HG03354 (cell line): ENCODE measurements around the gene CTNNBL1.
A peak's percentile ranks its signal among the peaks of the same experiment; 100 is the strongest.
"Not testable (repeated sequence)": the region's sequence is repeated elsewhere in the genome, so short reads cannot be mapped to it uniquely, and the experiment has no call there.

Source experiments
- ATAC-seq: cut with Tn5 transposase; IDR thresholded peaks from one replicate; pipeline ENCODE4 v1.9.1; 2021; ENCODE audit warnings: mild to moderate bottlenecking; ENCODE audit not compliant: unreplicated experiment, poor library complexity, severe bottlenecking

Gene CTNNBL1

DNA sequence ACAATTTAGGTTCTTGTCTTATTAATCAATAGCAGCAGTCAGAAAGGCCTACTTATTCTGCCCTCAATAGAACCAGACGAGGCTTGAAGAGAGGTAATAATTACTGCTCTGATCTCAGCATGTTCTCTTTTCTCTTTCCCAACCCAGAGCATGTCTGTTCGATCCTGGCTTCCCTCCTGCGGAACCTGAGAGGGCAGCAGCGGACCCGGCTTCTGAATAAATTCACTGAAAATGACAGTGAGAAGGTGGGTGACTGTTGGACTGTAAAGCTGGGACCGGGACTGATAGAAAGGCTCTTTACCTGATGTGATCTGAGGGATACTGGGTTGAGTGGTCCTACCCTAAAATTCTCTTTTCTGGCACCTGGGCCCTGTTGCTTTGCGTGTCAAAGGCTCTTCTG lies 146.1 kb downstream of the CTNNBL1 start:
- no peak for ATAC-seq

GRCh38 chr20:37841389-37841788 lies 147.6 kb downstream of the CTNNBL1 start:
- no peak for ATAC-seq

GRCh38 chr20:37841971-37842370 lies 148.1 kb downstream of the CTNNBL1 start:
- no peak for ATAC-seq

- ATAC-seq, result no peak
Observed at GRCh38 chr20:37845241-37845681, 151.4 kb downstream of the CTNNBL1 start.

DNA sequence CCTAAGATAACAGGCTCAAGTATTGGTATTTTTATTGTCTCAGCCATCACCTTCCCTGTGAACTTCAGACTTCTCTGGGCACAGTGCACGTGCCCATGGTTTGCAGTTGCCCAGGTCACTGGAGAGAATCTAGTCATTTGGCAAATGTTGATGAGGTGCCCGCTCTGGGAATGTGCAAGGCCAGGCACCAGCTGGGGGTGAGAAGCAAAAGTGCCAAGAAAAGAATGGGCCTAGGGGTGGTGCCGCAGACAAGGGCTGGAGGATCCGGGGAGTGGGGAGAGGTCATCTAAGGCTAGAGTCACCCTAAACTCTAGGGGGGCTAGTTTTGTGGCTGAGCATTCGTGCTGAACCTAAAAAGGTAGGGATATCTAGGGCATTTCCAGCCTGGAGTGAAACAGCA lies 152.0 kb downstream of the CTNNBL1 start:
- no peak for ATAC-seq

GRCh38 chr20:37846573-37846972 lies 152.7 kb downstream of the CTNNBL1 start:
- no peak for ATAC-seq

- ATAC-seq, result no peak
Observed at GRCh38 chr20:37848706-37849105, 154.9 kb downstream of the CTNNBL1 start.

- ATAC-seq, result no peak
Observed at GRCh38 chr20:37849156-37849555, 155.3 kb downstream of the CTNNBL1 start.

GRCh38 chr20:37849566-37849965 lies 155.7 kb downstream of the CTNNBL1 start:
- no peak for ATAC-seq

GRCh38 chr20:37850036-37850592 lies 156.3 kb downstream of the CTNNBL1 start:
- ATAC-seq, result no peak

- ATAC-seq, result no peak
Observed at GRCh38 chr20:37850724-37851355, 157.0 kb downstream of the CTNNBL1 start.

DNA sequence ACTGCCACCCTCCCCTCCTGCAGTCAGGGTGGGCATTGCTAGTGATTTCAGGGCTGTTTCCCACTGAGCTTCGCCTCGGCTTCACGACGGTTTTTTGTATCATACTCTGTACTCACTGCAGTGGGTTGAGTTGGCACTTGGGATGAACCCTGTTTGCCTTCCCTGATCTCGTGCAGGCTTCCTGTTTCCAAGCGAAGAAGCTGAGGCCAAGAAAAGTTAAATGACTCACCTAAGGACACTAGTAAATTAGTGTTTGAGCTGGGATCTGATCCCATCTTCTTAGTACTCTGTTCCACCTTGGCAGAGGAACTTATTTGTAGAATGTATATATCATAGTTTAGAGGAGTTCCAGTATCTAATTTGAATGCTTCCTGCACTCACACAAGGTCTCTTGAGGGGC lies 158.8 kb downstream of the CTNNBL1 start:
- ATAC-seq, result no peak

GRCh38 chr20:37853823-37854375 lies 160.1 kb downstream of the CTNNBL1 start:
- peak; percentile 49 for ATAC-seq

GRCh38 chr20:37856034-37856433 lies 162.2 kb downstream of the CTNNBL1 start:
- not testable (repeated sequence) for ATAC-seq

DNA sequence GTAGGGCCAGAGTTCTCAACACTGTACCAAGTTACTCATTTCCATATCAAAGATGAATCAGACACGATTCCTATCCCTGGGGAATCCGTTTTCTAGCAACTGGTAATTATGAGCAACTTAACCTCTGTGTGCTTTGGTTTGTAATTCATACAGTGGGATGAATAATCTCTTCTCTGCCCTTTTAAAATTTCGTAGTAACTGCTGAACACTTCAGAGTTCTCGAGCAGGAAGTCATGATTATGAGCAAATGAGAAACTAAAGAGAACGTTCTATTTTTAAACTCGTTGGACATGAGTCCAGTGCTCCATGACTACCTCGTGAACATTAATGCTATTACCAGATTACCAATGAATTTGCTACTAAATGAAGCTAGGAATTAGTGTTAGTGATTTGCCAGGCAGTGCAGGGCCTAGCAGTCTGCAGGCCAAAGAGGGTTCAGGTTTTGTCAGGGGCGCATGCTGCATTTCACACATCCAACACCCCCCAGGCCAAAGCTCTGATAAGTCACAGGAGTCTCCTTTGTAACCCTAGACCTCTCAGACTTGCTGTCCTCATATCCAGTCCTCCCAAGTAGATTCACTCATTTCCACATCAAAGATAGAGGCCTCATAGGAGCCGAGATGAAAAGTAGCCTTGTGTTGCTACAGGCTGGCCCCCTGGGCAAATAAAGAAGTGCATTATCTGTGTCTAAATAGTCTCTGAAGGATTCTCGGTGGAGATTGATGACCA lies 163.3 kb downstream of the CTNNBL1 start:
- no peak for ATAC-seq

DNA sequence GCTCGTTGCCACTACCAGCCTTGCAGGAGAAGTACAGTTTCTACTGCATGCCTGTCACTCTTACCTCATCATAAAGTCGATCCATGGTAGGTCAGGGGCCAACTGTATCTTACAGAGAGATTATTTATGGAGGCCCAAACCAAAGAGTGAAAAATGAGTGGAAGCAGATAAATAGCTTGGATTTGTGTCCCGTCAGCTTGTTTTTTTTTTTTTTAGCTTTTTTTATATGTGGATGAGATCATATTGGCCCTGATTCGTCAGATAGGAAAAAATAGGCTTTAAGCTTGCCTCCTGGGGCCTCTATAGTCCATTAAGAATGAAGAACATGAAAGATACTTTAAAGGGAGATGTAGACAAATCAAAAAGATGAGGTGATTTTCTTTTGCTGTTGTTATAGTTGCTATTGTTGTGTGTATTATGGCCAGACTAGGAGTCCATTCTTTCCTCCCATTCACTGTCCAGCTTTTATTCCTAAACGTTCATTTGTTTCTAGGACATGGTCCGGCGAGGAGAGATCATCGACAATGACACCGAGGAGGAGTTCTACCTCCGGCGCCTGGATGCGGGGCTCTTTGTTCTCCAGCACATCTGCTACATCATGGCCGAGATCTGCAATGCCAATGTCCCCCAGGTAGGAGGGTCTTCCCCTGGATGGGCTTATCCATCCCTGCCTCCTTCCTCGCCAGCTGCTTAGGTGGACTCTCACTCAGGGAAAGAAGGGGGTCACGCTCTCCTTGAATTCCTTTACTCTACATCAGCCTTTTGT lies 165.8 kb downstream of the CTNNBL1 start:
- ATAC-seq, result no peak

GRCh38 chr20:37863289-37863688 lies 169.5 kb downstream of the CTNNBL1 start:
- ATAC-seq, result no peak

- ATAC-seq, result no peak
Observed at GRCh38 chr20:37864298-37864697, 170.5 kb downstream of the CTNNBL1 start.

DNA sequence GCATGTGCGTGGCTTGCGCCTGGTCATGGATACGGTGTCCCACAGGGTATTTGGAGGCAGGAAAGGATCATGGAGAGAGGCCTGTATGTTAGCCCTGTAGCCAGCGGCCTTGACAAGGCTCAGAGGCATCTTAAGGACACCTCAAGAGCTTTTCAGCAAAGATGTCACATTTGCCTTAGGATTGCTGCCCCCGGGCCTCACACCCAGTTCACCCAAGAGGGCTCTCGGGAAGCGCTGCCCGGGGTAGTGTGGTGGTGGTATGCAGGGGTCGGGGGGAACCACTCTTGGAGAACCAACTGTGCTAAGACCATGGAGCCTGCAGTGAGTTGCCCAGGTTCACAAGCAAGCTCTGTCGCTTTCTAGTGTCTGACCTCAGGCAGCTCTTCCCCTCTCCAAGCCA lies 172.2 kb downstream of the CTNNBL1 start:
- no peak for ATAC-seq
